LNCaP clone FGC (cell line): ENCODE results near the gene SLC22A12.

Experiments
- DNase-seq: peaks from one replicate; pipeline ENCODE4 v3.0.0-alpha.2; 2011; ENCODE audit warnings: low read depth
- H3K4me3 ChIP-seq: 2 replicates; pipeline ENCODE4 v1.5.1; 2011; ENCODE audit warnings: mild to moderate bottlenecking, low read depth, low read length, control low read depth
- CTCF ChIP-seq: IDR thresholded peaks from 2 replicates; pipeline ENCODE4 v1.5.1; 2012; ENCODE audit warnings: mild to moderate bottlenecking; ENCODE audit not compliant: control insufficient read depth, insufficient read depth; ENCODE audit errors: extremely low read depth

SLC22A12 gene

GRCh38 chr11:64586366-64586765, 4.7 kb upstream of the SLC22A12 start:
- no peak for DNase-seq
- no peak overlapping the region for H3K4me3 ChIP-seq
- TF ChIP-seq CTCF: no peak

GRCh38 chr11:64588701-64589100, 2.3 kb upstream of the SLC22A12 start:
- no peak for DNase-seq

GRCh38 chr11:64591257-64592233, 525 bp downstream of the SLC22A12 start:
- no peak overlapping the region for H3K4me3 ChIP-seq
- no peak for TF ChIP-seq CTCF
- DNase-seq: no peak

More at GRCh38 chr11:64588701-64589100, 2.3 kb upstream of the SLC22A12 start:
- H3K4me3 ChIP-seq: no peak overlapping the region
- TF ChIP-seq CTCF: no peak

DNA sequence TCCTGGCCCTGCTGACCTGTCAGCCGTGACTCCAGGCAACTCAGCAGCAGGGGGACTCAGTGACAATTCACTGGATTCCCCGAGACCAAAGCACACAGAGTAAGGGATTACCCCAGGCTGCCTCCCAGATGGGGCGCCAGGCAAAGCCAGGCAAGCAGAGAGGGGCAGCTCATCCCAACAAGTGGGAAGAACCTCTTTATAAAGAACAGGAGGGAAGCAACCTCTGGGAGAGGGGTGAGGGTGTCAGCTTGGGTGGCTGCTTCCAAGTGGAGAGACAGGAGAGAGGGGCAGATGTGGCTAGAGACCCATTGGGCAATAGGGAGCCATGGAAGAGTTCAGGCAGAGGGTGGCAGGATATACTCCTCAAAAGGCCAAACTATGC, 1.2 kb downstream of the SLC22A12 start:
- DNase-seq: no peak
- no peak overlapping the region for H3K4me3 ChIP-seq
- TF ChIP-seq CTCF: no peak

- DNase-seq: no peak
- TF ChIP-seq CTCF: no peak
- no peak overlapping the region for H3K4me3 ChIP-seq
These were observed 1.6 kb downstream of the SLC22A12 start for GRCh38 chr11:64592656-64593055.

GRCh38 chr11:64593156-64594105, 2.4 kb downstream of the SLC22A12 start:
- no peak for DNase-seq
- no peak for TF ChIP-seq CTCF
- no peak overlapping the region for H3K4me3 ChIP-seq
